ENCODE data around the gene FKRP. TPM values are rescaled to one million over a fixed set of nuclear protein-coding genes. Genes with fewer than 3 reads are reported as not detected.

The FKRP gene
- polyA plus RNA-seq, 3 donors = 5.3 to 14.2 (median 6.7) TPM

GRCh38 chr19:46718157-46718933, 27.5 kb upstream of the FKRP start:
- WGBS, 3 donors = 37 to 55% (median 40%) methylated on average over 17 of the region's 17 CpGs

GRCh38 chr19:46718934-46719622, 26.8 kb upstream of the FKRP start:
- 63 to 84% (median 68%) methylated on average over 15 of the region's 15 CpGs for WGBS, 3 donors
- no peak overlapping the region for H3K27ac ChIP-seq (ENCODE audit: low read depth, low read length)

More at GRCh38 chr19:46718157-46718933, 27.5 kb upstream of the FKRP start:
- H3K27ac ChIP-seq (ENCODE audit: low read depth, low read length) = no peak overlapping the region

GRCh38 chr19:46719629-46720502, 26.0 kb upstream of the FKRP start:
- 74 to 85% (median 78%) methylated on average over 25 of the region's 25 CpGs for WGBS, 3 donors
- H3K27ac ChIP-seq (ENCODE audit: low read depth, low read length) = no peak overlapping the region

- no peak overlapping the region for H3K27ac ChIP-seq (ENCODE audit: low read depth, low read length)
- WGBS, 3 donors = 92 to 95% (median 93%) methylated on average over 21 to 22 of the region's 22 CpGs
Measured at GRCh38 chr19:46720503-46721239, 25.2 kb upstream of the FKRP start.

GRCh38 chr19:46721269-46722003, 24.4 kb upstream of the FKRP start:
- H3K27ac ChIP-seq (ENCODE audit: low read depth, low read length) = no peak overlapping the region
- 73 to 83% (median 82%) methylated on average over 15 to 16 of the region's 16 CpGs for WGBS, 3 donors

GRCh38 chr19:46722004-46722380, 23.9 kb upstream of the FKRP start:
- H3K27ac ChIP-seq (ENCODE audit: low read depth, low read length) = no peak overlapping the region
- 73 to 93% (median 80%) methylated on average over 17 of the region's 17 CpGs for WGBS, 3 donors

- H3K27ac ChIP-seq (ENCODE audit: low read depth, low read length) = no peak overlapping the region
- WGBS, 3 donors = 60 to 82% (median 70%) methylated on average over 24 to 25 of the region's 25 CpGs
Measured at GRCh38 chr19:46722421-46723022, 23.3 kb upstream of the FKRP start.

- H3K27ac ChIP-seq (ENCODE audit: low read depth, low read length) = no peak overlapping the region
- 62 to 89% (median 63%) methylated on average over 10 to 16 of the region's 16 CpGs for WGBS, 3 donors
Measured at GRCh38 chr19:46723023-46723461, 22.8 kb upstream of the FKRP start.

- H3K27ac ChIP-seq (ENCODE audit: low read depth, low read length) = no peak overlapping the region
- WGBS, 3 donors = 91 to 93% (median 93%) methylated on average over 6 of the region's 6 CpGs
Measured at GRCh38 chr19:46723471-46723870, 22.4 kb upstream of the FKRP start.

- 85 to 89% (median 86%) methylated on average over 20 of the region's 20 CpGs for WGBS, 3 donors
- no peak overlapping the region for H3K27ac ChIP-seq (ENCODE audit: low read depth, low read length)
Measured at GRCh38 chr19:46724468-46724867, 21.4 kb upstream of the FKRP start.

- H3K27ac ChIP-seq (ENCODE audit: low read depth, low read length) = no peak overlapping the region
- 89 to 92% (median 91%) methylated on average over 26 of the region's 26 CpGs for WGBS, 3 donors
Measured at GRCh38 chr19:46725036-46725820, 20.6 kb upstream of the FKRP start.

GRCh38 chr19:46725859-46726393, 19.9 kb upstream of the FKRP start:
- 73 to 77% (median 75%) methylated on average over 9 of the region's 9 CpGs for WGBS, 3 donors
- H3K27ac ChIP-seq (ENCODE audit: low read depth, low read length) = no peak overlapping the region

GRCh38 chr19:46726551-46726950, 19.3 kb upstream of the FKRP start:
- WGBS, 3 donors = 84 to 90% (median 87%) methylated on average over 10 of the region's 10 CpGs
- no peak overlapping the region for H3K27ac ChIP-seq (ENCODE audit: low read depth, low read length)

- no peak overlapping the region for H3K27ac ChIP-seq (ENCODE audit: low read depth, low read length)
- 67 to 85% (median 68%) methylated on average over 14 of the region's 14 CpGs for WGBS, 3 donors
Measured at GRCh38 chr19:46726971-46727501, 18.8 kb upstream of the FKRP start.

GRCh38 chr19:46727757-46728156, 18.1 kb upstream of the FKRP start:
- WGBS, 3 donors = 83 to 96% (median 86%) methylated on average over 5 to 11 of the region's 11 CpGs
- no peak overlapping the region for H3K27ac ChIP-seq (ENCODE audit: low read depth, low read length)

GRCh38 chr19:46728208-46728607, 17.6 kb upstream of the FKRP start:
- 59 to 90% (median 63%) methylated on average over 13 to 14 of the region's 14 CpGs for WGBS, 3 donors
- H3K27ac ChIP-seq (ENCODE audit: low read depth, low read length) = no peak overlapping the region

All from adipose tissue (tissue), 3 donors.